HCT116 (cell line): ENCODE data around the gene ABCA5. TPM values are rescaled to one million over a fixed set of nuclear protein-coding genes. Genes with fewer than 3 reads are reported as not detected.

Experiments used
- ATAC-seq: fragments of 200-7000 bp; cut with Tn5 transposase; 2 replicates; pipeline ENCODE4 v1.9.1; 2020; ENCODE audit warnings: mild to moderate bottlenecking, moderate library complexity
- BruUV-seq: library from RNA; stranded (reverse); fragments of 400-500 nt; replicated peaks from 2 replicates; lab custom pipeline; 2021; lab: Mats Ljungman, UMichigan
- CTCF ChIA-PET: fragments of 300-600 bp; sonication (Branson Sonifier 250); formaldehyde crosslinking; loops from one replicate; lab custom pipeline; 2021; ENCODE audit warnings: antibody characterized with exemption; lab: Charles Lee
- POLR2A ChIA-PET: fragments of 300-600, 350-600 bp; sonication (Branson Sonifier 250); formaldehyde crosslinking; loops from one replicate; lab custom pipeline; 2021; ENCODE audit warnings: antibody characterized with exemption; lab: Charles Lee
- RAD21 ChIA-PET, 2 experiments: fragments of 300-600 bp; sonication (Branson Sonifier 250); formaldehyde crosslinking; loops; one replicate each; lab custom pipeline; 2023; ENCODE audit warnings: low total read pairs in 2 of 2; ENCODE audit not compliant: uncharacterized antibody in 2 of 2, unreplicated experiment in 2 of 2, low non-redundant PET in 1 of 2; lab: Charles Lee
- DNase-seq: peaks from one replicate; pipeline ENCODE4 v3.0.0-alpha.2; 2010; ENCODE audit warnings: low read depth, low spot score
- H2AFZ ChIP-seq: fragments of 200-600 bp; shearing (Covaris generic), sonication (generic); 2 replicates; pipeline ENCODE4 v1.6.1; 2017; ENCODE audit warnings: low read depth, mixed run types, mixed read lengths, antibody characterized with exemption, low read length; ENCODE audit not compliant: poor library complexity, severe bottlenecking
- H3K27ac ChIP-seq: 2 replicates; pipeline ENCODE4 v1.5.1; 2012; ENCODE audit warnings: low read depth, low read length
- H3K27me3 ChIP-seq: fragments of 200-600 bp; sonication (generic); 2 replicates; pipeline ENCODE4 v1.6.1; 2016; ENCODE audit warnings: mixed run types, low read length, mixed read lengths; ENCODE audit not compliant: insufficient read depth
- H3K36me3 ChIP-seq, 2 experiments: fragments of 200-500 bp in 1 of 2; fragments of 200-600 bp in 1 of 2; sonication (Bioruptor generic) in 1 of 2; sonication (generic) in 1 of 2; 2 replicates each; pipeline versions ENCODE4 v1.5.1 to v1.6.1; 2014 to 2016; ENCODE audit warnings: low read length in 2 of 2, inconsistent platforms in 1 of 2, mixed read lengths in 1 of 2, mixed run types in 1 of 2; ENCODE audit not compliant: insufficient read depth in 2 of 2, control insufficient read depth in 1 of 2
- H3K4me1 ChIP-seq, 2 experiments: fragments of 200-600 bp in 1 of 2; sonication (generic) in 1 of 2; 2 replicates each; pipeline versions ENCODE4 v1.5.1 to v1.6.1; 2012 to 2017; ENCODE audit warnings: low read length in 2 of 2, inconsistent platforms in 1 of 2, mild to moderate bottlenecking in 1 of 2, mixed read lengths in 1 of 2, mixed run types in 1 of 2, moderate library complexity in 1 of 2; ENCODE audit not compliant: insufficient read depth in 2 of 2, control insufficient read depth in 1 of 2
- H3K4me2 ChIP-seq: fragments of 200-600 bp; sonication (generic); 2 replicates; pipeline ENCODE4 v1.6.1; 2017; ENCODE audit warnings: mixed run types, low read length, mixed read lengths
- H3K4me3 ChIP-seq, 2 experiments: fragments of 200-600 bp in 1 of 2; sonication (generic) in 1 of 2; replicated peaks in 1 of 2; 2 replicates each; pipeline ENCODE4 v1.5.1; 2011 to 2016; ENCODE audit warnings: low read length in 2 of 2, control low read depth in 1 of 2, low read depth in 1 of 2, mild to moderate bottlenecking in 1 of 2, mixed read lengths in 1 of 2, mixed run types in 1 of 2
- H3K79me2 ChIP-seq: fragments of 200-600 bp; sonication (generic); 2 replicates; pipeline ENCODE4 v1.6.1; 2017; ENCODE audit warnings: mild to moderate bottlenecking, mixed run types, low read length, moderate library complexity, mixed read lengths; ENCODE audit not compliant: insufficient read depth
- H3K9ac ChIP-seq: fragments of 200-600 bp; sonication (generic); 2 replicates; pipeline ENCODE4 v1.6.1; 2016; ENCODE audit warnings: low read length, mixed read lengths
- H3K9me2 ChIP-seq: fragments of 200-600 bp; sonication (generic), shearing (Covaris generic); 2 replicates; pipeline ENCODE4 v1.6.1; 2017; ENCODE audit warnings: mixed run types, mild to moderate bottlenecking, moderate library complexity; ENCODE audit not compliant: insufficient read depth
- H3K9me3 ChIP-seq, 2 experiments: fragments of 200-500 bp in 1 of 2; fragments of 200-600 bp in 1 of 2; sonication (Bioruptor generic) in 1 of 2; sonication (generic) in 1 of 2; 2 replicates each; pipeline ENCODE4 v1.6.1; 2014 to 2017; ENCODE audit warnings: low read length in 2 of 2, mixed read lengths in 2 of 2, inconsistent platforms in 1 of 2, low read depth in 1 of 2, mild to moderate bottlenecking in 1 of 2, mixed run types in 1 of 2, moderate library complexity in 1 of 2; ENCODE audit not compliant: control insufficient read depth in 1 of 2, insufficient read depth in 1 of 2
- H4K20me1 ChIP-seq: fragments of 200-600 bp; sonication (generic), shearing (Covaris generic); 2 replicates; pipeline ENCODE4 v1.6.1; 2017; ENCODE audit warnings: mixed run types, mild to moderate bottlenecking, moderate library complexity; ENCODE audit not compliant: insufficient read depth
- CBX3 ChIP-seq: IDR thresholded peaks from 2 replicates; pipeline ENCODE4 v1.6.1; 2012; ENCODE audit warnings: low read depth
- EGR1 ChIP-seq: IDR thresholded peaks from 2 replicates; pipeline ENCODE4 v1.6.1; 2012; ENCODE audit warnings: low read depth
- EZH2phosphoT487 ChIP-seq: fragments of 200-600 bp; IDR thresholded peaks from 2 replicates; pipeline ENCODE4 v1.6.1; 2018; ENCODE audit warnings: antibody characterized with exemption, borderline replicate concordance
- FOSL1 ChIP-seq: IDR thresholded peaks from 2 replicates; pipeline ENCODE4 v1.6.1; 2012; ENCODE audit warnings: low read depth
- POLR2A ChIP-seq: IDR thresholded peaks from 2 replicates; pipeline ENCODE4 v1.7.0; 2011; ENCODE audit warnings: borderline replicate concordance; ENCODE audit not compliant: insufficient read depth, insufficient read length; ENCODE audit errors: extremely low read depth
- POLR2AphosphoS5 ChIP-seq: IDR thresholded peaks from 2 replicates; pipeline ENCODE4 v1.6.1; 2011; ENCODE audit warnings: mild to moderate bottlenecking, low read depth, low read length, moderate library complexity
- SIN3A ChIP-seq: IDR thresholded peaks from 2 replicates; pipeline ENCODE4 v1.6.1; 2012; ENCODE audit warnings: low read depth
- SP1 ChIP-seq: IDR thresholded peaks from 2 replicates; pipeline ENCODE4 v1.6.1; 2012; ENCODE audit warnings: low read depth
- YY1 ChIP-seq: IDR thresholded peaks from 2 replicates; pipeline ENCODE4 v1.6.1; 2011; ENCODE audit warnings: low read length, low read depth, moderate library complexity, mild to moderate bottlenecking; ENCODE audit not compliant: insufficient replicate concordance; ENCODE audit errors: extremely low read depth
- ZBTB33 ChIP-seq: IDR thresholded peaks from 2 replicates; pipeline ENCODE4 v1.6.1; 2011; ENCODE audit warnings: mild to moderate bottlenecking, low read length, moderate library complexity; ENCODE audit not compliant: insufficient replicate concordance; ENCODE audit errors: extremely low read depth
- ZFX ChIP-seq: fragments of 450-650 bp; IDR thresholded peaks from 2 replicates; pipeline ENCODE4 v1.6.1; 2017
- ZNF274 ChIP-seq: fragments of 200-500 bp; sonication (Bioruptor generic); IDR thresholded peaks from 2 replicates; pipeline ENCODE4 v1.6.1; 2014; ENCODE audit warnings: mild to moderate bottlenecking, low read depth, low read length, inconsistent platforms
- intact Hi-C: fragments of 100-400 bp; cut with micrococcal nuclease; formaldehyde crosslinking; loops from 2 replicates; pipeline ENCODE4 v1.10.0; 2022
- total RNA-seq: library from RNA; stranded (reverse); gene quantifications from one replicate; pipeline ENCODE4 v1.2.1, GENCODE V29; 2021; ENCODE audit not compliant: unreplicated experiment

ABCA5 gene
- total RNA-seq, 1 experiment from 2014 or later: 6.8 TPM

- no peak for TF ChIP-seq EGR1
- no peak for TF ChIP-seq SIN3A
- TF ChIP-seq EZH2phosphoT487: no peak
- no peak for TF ChIP-seq POLR2AphosphoS5
- TF ChIP-seq FOSL1: no peak
- no peak for TF ChIP-seq YY1
Observed at GRCh38 chr17:69222707-69223258, 104.2 kb downstream of the ABCA5 start (continued).

- ChIA-PET RAD21 (no interaction called here), CTCF (no interaction called here), POLR2A (no interaction called here)
- Histone ChIP-seq H3K79me2 (no peaks in the 10 kb centered on the region), H3K4me3 (no peak overlapping the region), H3K9me2 (no peaks in the 10 kb centered on the region), H3K4me2 (no peak overlapping the region), H3K27me3 (no peaks in the 10 kb centered on the region), H3K36me3 (no peaks in the 10 kb centered on the region), H3K4me1 (peaks cover 0 to 4% of the 10 kb centered on the region in 2 experiments; a peak in 1 of 4 replicates), H4K20me1 (no peaks in the 10 kb centered on the region), H3K27ac (no peak overlapping the region), H2AFZ (no peak overlapping the region), H3K9ac (no peak overlapping the region), H3K9me3 (no peaks in the 10 kb centered on the region)
- TF ChIP-seq POLR2A: no peak
- no peak for TF ChIP-seq EGR1
- no peak for TF ChIP-seq CBX3
- no peak for TF ChIP-seq FOSL1
- TF ChIP-seq ZNF274: no peak
- DNase-seq (no peak), ATAC-seq (no peak)
- intact Hi-C loops: no loop called here
- BruUV-seq: no TSS peak
Observed at GRCh38 chr17:69220098-69220497, 106.8 kb downstream of the ABCA5 start.

- DNase-seq (no peak), ATAC-seq (no peak)
- no peaks in the 10 kb centered on the region for H3K79me2 ChIP-seq
- no peak overlapping the region for H3K9ac ChIP-seq
- no peak overlapping the region for H3K4me3 ChIP-seq
- H3K27me3 ChIP-seq: no peaks in the 10 kb centered on the region
- POLR2A ChIA-PET: no interaction called here
- no peaks in the 10 kb centered on the region for H3K36me3 ChIP-seq
- RAD21 ChIA-PET: no interaction called here
- no TSS peak for BruUV-seq
- no peak for TF ChIP-seq ZBTB33
- no peak for TF ChIP-seq SP1
- no peak for TF ChIP-seq CBX3
- 0 out of 2 replicates have a peak, but pooled peaks have one; percentile 21 for TF ChIP-seq FOSL1
- no peak for TF ChIP-seq ZFX
- CTCF ChIA-PET: interaction anchor here (1.0 kb wide), 1 partner anchor 134 kb away, joined by 4 read pairs; no protein-coding TSS in a partner anchor
- no peak overlapping the region for H2AFZ ChIP-seq
- H3K9me3 ChIP-seq: no peaks in the 10 kb centered on the region
- peaks cover 0 to 4% of the 10 kb centered on the region in 2 experiments; a peak in 1 of 4 replicates for H3K4me1 ChIP-seq
- H3K27ac ChIP-seq: no peak overlapping the region
- no peaks in the 10 kb centered on the region for H3K9me2 ChIP-seq
- no peak overlapping the region for H3K4me2 ChIP-seq
- intact Hi-C loops: no loop called here
- H4K20me1 ChIP-seq: no peaks in the 10 kb centered on the region
Observed at GRCh38 chr17:69218986-69219385, 107.9 kb downstream of the ABCA5 start.
